ENCODE measurements around the gene TMX1. TPM values are rescaled to one million over a fixed set of nuclear protein-coding genes. Genes with fewer than 3 reads are reported as not detected.

The TMX1 gene
- total and polyA plus RNA-seq, 4 donors: 28.2 to 45.4 (median 38.0) TPM

DNA sequence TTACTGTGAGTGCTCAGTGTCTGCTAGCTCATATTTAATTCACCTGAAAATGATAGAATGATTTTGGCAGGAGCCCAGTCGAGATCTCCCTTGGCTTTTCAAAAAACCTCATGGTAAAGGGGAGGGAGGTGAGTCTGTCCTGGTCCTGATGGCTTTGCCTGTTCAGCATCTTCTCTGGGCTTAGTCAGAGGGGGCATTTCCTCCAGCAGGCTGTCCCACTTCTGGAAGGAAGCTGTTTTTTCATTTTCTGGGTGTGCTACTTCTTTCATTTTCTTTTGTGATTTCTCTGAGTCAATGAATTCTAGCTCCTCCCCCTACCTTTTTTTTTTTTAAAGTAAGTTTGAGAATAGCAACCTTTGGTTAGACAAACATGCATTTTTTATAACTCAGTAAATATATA is 58.8 kb downstream of the TMX1 start:
- Histone ChIP-seq H3K9me3 (ENCODE audit: control insufficient read depth, insufficient read depth, low read length) (no peaks in the 10 kb centered on the region), H3K27ac (ENCODE audit: low read depth, low read length) (no peak overlapping the region), H3K4me3 (ENCODE audit: low read depth, low read length) (no peak overlapping the region), H3K4me1 (ENCODE audit: control insufficient read depth, insufficient read depth, low read length) (no peaks in the 10 kb centered on the region), H3K36me3 (ENCODE audit: control insufficient read depth, insufficient read depth, low read length) (no peaks in the 10 kb centered on the region), H3K27me3 (ENCODE audit: control insufficient read depth, insufficient read depth, low read length) (no peaks in the 10 kb centered on the region)
- no peak for DNase-seq (ENCODE audit: low read depth in 4 of 6, low spot score in 6 of 6)
- 86% methylated on average over 1 of the region's 1 CpG for WGBS (ENCODE audit: insufficient coverage)

DNA sequence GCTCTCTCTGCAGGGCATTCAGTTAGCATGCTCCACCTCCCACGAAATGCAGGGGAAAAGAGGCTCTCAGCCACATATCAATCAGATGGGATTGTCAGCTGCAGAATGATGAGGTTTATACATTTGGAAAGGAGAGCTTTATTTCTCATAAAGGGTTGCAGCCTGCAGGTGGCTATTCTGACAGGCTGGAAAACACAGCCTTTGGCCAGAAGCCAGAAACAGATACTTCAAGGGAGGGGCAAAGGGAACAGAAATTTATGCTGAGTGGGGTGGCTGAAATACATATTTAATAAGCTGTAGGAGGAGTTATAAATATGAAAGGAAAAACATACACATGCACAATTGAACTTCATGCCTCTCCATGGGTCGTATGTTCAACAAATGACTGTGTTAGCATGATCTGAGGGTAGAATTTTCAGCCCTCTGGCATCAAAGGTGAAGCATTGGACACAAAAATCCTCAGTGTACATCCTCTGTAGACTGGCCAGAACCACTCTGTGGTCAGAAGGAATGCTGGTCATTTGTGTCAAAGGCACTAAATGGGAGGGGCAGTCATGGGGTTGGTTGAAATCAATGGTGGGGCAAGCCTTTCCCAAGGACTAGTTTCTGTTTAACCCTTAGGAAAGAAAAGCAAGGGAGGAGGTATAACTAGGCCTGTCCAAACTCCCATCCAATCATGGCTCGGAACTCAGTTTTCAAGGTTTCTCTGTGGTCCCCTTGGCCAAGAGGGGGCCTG is 62.4 kb downstream of the TMX1 start:
- Histone ChIP-seq H3K4me3 (ENCODE audit: low read depth, low read length) (no peak overlapping the region), H3K9me3 (ENCODE audit: control insufficient read depth, insufficient read depth, low read length) (no peaks in the 10 kb centered on the region), H3K36me3 (ENCODE audit: control insufficient read depth, insufficient read depth, low read length) (no peaks in the 10 kb centered on the region), H3K4me1 (ENCODE audit: control insufficient read depth, insufficient read depth, low read length) (no peaks in the 10 kb centered on the region), H3K27me3 (ENCODE audit: control insufficient read depth, insufficient read depth, low read length) (no peaks in the 10 kb centered on the region), H3K27ac (ENCODE audit: low read depth, low read length) (no peak overlapping the region)
- peak in 2 of 6 donors; percentile 63 for DNase-seq (ENCODE audit: low read depth in 4 of 6, low spot score in 6 of 6)
- WGBS (ENCODE audit: insufficient coverage): 100% methylated on average over 1 of the region's 3 CpGs

DNA sequence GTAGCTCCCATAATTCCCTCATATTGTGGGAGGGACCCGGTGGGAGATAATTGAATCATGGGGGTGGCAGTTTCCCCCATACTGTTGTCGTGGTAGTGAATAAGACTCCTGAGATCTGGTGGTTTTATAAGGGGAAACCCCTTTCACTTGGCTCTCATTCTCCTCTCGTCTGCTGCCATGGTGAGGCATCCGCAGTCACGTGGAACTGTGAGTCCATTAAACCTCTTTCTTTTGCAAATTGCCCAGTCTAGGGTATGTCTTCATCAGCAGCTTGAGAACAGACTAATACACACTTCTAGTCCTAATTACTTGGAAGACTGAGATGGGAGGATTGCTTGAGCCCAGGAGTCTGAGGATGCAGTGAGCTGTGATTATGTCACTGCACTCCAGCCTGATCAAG is 64.4 kb downstream of the TMX1 start:
- H3K36me3 ChIP-seq (ENCODE audit: control insufficient read depth, insufficient read depth, low read length): no peaks in the 10 kb centered on the region
- DNase-seq (ENCODE audit: low read depth in 4 of 6, low spot score in 6 of 6): peak in 1 of 6 donors; percentile 55
- no peaks in the 10 kb centered on the region for H3K27me3 ChIP-seq (ENCODE audit: control insufficient read depth, insufficient read depth, low read length)
- H3K27ac ChIP-seq (ENCODE audit: low read depth, low read length): peak overlapping the region; percentile 6
- no peaks in the 10 kb centered on the region for H3K9me3 ChIP-seq (ENCODE audit: control insufficient read depth, insufficient read depth, low read length)
- no CpG with 5 or more reads among the region's 5 CpGs for WGBS (ENCODE audit: insufficient coverage)
- H3K4me3 ChIP-seq (ENCODE audit: low read depth, low read length): no peak overlapping the region
- H3K4me1 ChIP-seq (ENCODE audit: control insufficient read depth, insufficient read depth, low read length): no peaks in the 10 kb centered on the region

DNA sequence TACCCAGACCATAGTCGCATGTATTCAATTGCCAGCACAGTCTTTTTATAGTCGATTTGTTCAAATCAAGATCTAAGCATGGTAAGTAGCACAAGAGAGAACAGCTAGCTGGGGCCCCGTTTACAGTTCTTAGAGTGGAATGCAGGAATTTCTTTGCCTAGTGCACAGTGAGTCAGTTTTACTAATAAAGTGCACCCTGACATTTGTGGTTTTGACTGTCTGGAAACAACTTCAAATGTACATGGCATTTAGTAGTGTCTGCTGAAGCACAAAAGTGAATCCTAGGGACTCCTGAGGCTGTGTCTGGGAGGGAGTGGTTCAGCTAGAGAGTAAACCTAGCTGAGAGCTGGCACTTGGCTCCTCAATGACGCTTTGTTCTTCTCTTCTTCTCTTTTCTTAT is 64.9 kb downstream of the TMX1 start:
- Histone ChIP-seq H3K4me1 (ENCODE audit: control insufficient read depth, insufficient read depth, low read length) (no peaks in the 10 kb centered on the region), H3K27ac (ENCODE audit: low read depth, low read length) (no peak overlapping the region), H3K9me3 (ENCODE audit: control insufficient read depth, insufficient read depth, low read length) (no peaks in the 10 kb centered on the region), H3K27me3 (ENCODE audit: control insufficient read depth, insufficient read depth, low read length) (no peaks in the 10 kb centered on the region), H3K36me3 (ENCODE audit: control insufficient read depth, insufficient read depth, low read length) (no peaks in the 10 kb centered on the region), H3K4me3 (ENCODE audit: low read depth, low read length) (no peak overlapping the region)
- no peak for DNase-seq (ENCODE audit: low read depth in 4 of 6, low spot score in 6 of 6)
- no CpG with 5 or more reads among the region's 4 CpGs for WGBS (ENCODE audit: insufficient coverage)

DNA sequence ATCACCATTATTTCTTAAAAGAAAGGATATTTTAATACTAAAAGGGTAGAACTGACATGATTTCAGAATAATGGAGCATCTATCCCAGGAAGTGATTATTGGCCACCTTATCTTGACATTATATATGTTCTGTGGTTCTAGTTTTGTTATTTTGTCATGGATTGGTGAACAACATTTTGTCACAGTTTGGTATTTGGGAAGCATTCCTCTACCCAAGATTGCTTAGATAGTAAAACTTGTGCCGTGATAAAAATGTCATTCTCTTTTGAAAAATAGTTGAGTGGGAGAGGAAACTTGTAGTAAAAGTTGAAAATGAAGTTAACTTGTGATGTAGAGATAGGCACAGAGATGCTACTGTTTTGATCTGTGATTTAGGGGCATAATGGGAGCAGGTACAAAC is 65.7 kb downstream of the TMX1 start:
- Histone ChIP-seq H3K4me3 (ENCODE audit: low read depth, low read length) (no peak overlapping the region), H3K4me1 (ENCODE audit: control insufficient read depth, insufficient read depth, low read length) (no peaks in the 10 kb centered on the region), H3K36me3 (ENCODE audit: control insufficient read depth, insufficient read depth, low read length) (no peaks in the 10 kb centered on the region), H3K9me3 (ENCODE audit: control insufficient read depth, insufficient read depth, low read length) (no peaks in the 10 kb centered on the region), H3K27ac (ENCODE audit: low read depth, low read length) (no peak overlapping the region), H3K27me3 (ENCODE audit: control insufficient read depth, insufficient read depth, low read length) (no peaks in the 10 kb centered on the region)
- WGBS (ENCODE audit: insufficient coverage): no CpG with 5 or more reads among the region's 1 CpG
- no peak for DNase-seq (ENCODE audit: low read depth in 4 of 6, low spot score in 6 of 6)

Small RNA genes within 50 kb of the gene (small RNA-seq; reads per million reads assigned to genes)
- not detected for gene RF00019 (ENCODE audit: low replicate concordance)
- not detected for gene RF00156 (ENCODE audit: low replicate concordance)

Other genes with a start within 250 kb of the TMX1 start
- gene TRIM9, start 145.1 kb upstream of the TMX1 start, total RNA-seq: 10 to 100 TPM; 28.9 to 52.9 TPM
- gene TRIM9, start 145.1 kb upstream of the TMX1 start, polyA plus RNA-seq (ENCODE audit: insufficient read length in 2 of 2): 100 to 1,000 TPM; 104 to 122 TPM

Data from spinal cord (tissue), 10 donors.